Sigmoid colon (tissue), 3 donors: Measurements from ENCODE around the gene SUGCT.

Source experiments
- CTCF ChIP-seq, 4 experiments: fragments of 450-650 bp in 3 of 4; fragments of 200-600 bp in 1 of 4; IDR thresholded peaks; one replicate each; pipeline ENCODE4 v1.5.1; 2016 to 2019; ENCODE audit warnings: antibody characterized with exemption in 4 of 4, mild to moderate bottlenecking in 3 of 4, moderate library complexity in 2 of 4
- POLR2A ChIP-seq, 2 donors: fragments of 450-650 bp; IDR thresholded peaks; one replicate each; pipeline ENCODE4 v1.6.1; 2016; ENCODE audit warnings: antibody characterized with exemption in 2 of 2, mild to moderate bottlenecking in 2 of 2, moderate library complexity in 2 of 2

- no peak for TF ChIP-seq CTCF (IDR thresholded peaks at IDR 0.05)
- no peak for TF ChIP-seq POLR2A (IDR thresholded peaks at IDR 0.05)
Observed at GRCh38 chr7:40405991-40406390, 271.2 kb downstream of the SUGCT start.
